Tibial artery (tissue), 4 donors: Measurements from ENCODE around the gene HDAC4.

ENCODE experiments used
- DNase-seq, 2 donors: peaks; one replicate each; pipeline ENCODE4 v3.0.0-alpha.2; 2019
- H3K27ac ChIP-seq, 2 donors: fragments of 200-600 bp; sonication (generic) in 1 of 2; 1 replicate in 1 of 2; 2 replicates in 1 of 2; pipeline ENCODE4 v1.5.1; 2018 to 2019; ENCODE audit warnings: mild to moderate bottlenecking in 1 of 2
- H3K27me3 ChIP-seq, 2 donors: fragments of 200-600 bp; sonication (generic) in 1 of 2; one replicate each; pipeline versions ENCODE4 v1.5.1 to v1.6.0; 2016 to 2019
- H3K36me3 ChIP-seq, 3 donors: fragments of 200-600 bp; sonication (generic) in 2 of 3; one replicate each; pipeline ENCODE4 v1.5.1; 2016 to 2019; ENCODE audit warnings: mild to moderate bottlenecking in 2 of 3
- H3K4me1 ChIP-seq, 4 donors: fragments of 200-600 bp; sonication (generic) in 2 of 4; 1 replicate in 3 of 4; 2 replicates in 1 of 4; pipeline ENCODE4 v1.5.1; 2016 to 2019
- H3K4me3 ChIP-seq, 2 donors: fragments of 200-600 bp; sonication (generic) in 1 of 2; 1 replicate in 1 of 2; 2 replicates in 1 of 2; pipeline ENCODE4 v1.5.1; 2018 to 2019; ENCODE audit warnings: mild to moderate bottlenecking in 2 of 2
- H3K9me3 ChIP-seq, 3 donors: fragments of 200-600 bp; sonication (generic) in 1 of 3; one replicate each; pipeline ENCODE4 v1.5.1; 2016 to 2019
- intact Hi-C: fragments of 100-400 bp; cut with DNase I; formaldehyde crosslinking; loops from one replicate; pipeline ENCODE4 v1.15.0; 2023; ENCODE audit warnings: low total_unique reads
- TF ChIP-seq, protein P1 (sequence below), 2 experiments: fragments of 200-600 bp in 1 of 2; fragments of 450-650 bp in 1 of 2; IDR thresholded peaks; one replicate each; pipeline ENCODE4 v1.5.1; 2017 to 2019; ENCODE audit warnings: antibody characterized with exemption in 2 of 2, mild to moderate bottlenecking in 1 of 2, moderate library complexity in 1 of 2

Gene HDAC4

DNA sequence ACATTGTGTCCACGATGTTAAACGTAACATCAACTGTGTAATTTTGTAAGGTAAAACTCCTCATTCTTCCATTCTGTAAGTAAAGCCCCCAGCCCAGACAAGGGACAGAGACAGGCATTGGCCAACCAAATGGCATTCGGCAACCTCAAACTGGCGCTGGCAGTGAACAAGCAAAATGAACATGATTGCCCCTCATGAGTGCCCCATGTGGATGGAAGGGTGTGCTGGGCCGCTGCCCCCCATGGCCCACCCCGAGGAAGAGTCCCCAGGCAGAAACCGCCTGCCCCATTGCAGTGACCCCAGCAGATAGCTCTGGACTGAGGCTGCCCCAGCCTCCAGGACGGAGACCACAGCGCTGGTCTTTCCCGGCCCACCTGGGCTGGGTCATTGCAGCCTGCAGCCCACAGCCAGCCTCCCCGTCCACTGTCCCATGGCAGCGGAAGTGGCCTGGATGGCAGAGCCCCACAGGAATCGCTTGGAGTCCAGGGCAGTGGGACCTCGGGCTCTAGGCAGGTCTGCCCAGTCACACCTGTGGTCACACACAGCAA, 220.2 kb downstream of the HDAC4 start:
- Histone ChIP-seq H3K4me1 (no peaks in the 10 kb centered on the region), H3K27me3 (no peaks in the 10 kb centered on the region), H3K9me3 (peaks cover 0 to 7% (median 0%) of the 10 kb centered on the region in 3 donors), H3K36me3 (peaks cover 1 to 70% (median 67%) of the 10 kb centered on the region in 3 donors), H3K27ac (no peak overlapping the region), H3K4me3 (no peak overlapping the region)
- intact Hi-C loops, result no loop called here
- TF ChIP-seq, protein P1, sequence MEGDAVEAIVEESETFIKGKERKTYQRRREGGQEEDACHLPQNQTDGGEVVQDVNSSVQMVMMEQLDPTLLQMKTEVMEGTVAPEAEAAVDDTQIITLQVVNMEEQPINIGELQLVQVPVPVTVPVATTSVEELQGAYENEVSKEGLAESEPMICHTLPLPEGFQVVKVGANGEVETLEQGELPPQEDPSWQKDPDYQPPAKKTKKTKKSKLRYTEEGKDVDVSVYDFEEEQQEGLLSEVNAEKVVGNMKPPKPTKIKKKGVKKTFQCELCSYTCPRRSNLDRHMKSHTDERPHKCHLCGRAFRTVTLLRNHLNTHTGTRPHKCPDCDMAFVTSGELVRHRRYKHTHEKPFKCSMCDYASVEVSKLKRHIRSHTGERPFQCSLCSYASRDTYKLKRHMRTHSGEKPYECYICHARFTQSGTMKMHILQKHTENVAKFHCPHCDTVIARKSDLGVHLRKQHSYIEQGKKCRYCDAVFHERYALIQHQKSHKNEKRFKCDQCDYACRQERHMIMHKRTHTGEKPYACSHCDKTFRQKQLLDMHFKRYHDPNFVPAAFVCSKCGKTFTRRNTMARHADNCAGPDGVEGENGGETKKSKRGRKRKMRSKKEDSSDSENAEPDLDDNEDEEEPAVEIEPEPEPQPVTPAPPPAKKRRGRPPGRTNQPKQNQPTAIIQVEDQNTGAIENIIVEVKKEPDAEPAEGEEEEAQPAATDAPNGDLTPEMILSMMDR (IDR thresholded peaks at IDR 0.05), result no peak
- peak in 1 of 2 donors; percentile 11 for DNase-seq

DNA sequence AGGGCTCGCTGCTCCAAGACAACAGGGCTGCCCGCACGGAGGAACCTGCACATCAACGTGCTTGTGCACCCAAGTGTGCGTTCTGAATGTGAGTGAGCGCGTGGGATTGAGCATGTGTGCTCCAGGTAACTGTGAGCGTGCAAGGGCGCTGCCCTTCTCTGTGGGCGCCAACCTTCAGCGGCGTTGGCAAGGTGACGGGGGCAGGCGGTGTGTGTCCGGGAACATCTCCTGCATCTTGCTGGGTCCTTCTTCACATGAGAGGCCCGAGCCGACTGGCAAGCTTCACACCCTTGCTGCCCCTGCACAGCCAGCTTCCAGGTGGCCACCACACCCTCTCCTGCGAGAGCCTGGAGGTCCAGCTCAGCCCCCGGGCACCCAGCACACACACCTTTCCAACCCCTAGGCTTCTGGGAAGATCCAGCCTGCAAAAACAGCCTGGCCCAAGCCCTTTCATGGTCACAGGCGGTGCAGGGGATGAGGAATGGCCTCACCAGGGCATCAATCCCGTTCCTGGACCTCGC, 220.9 kb downstream of the HDAC4 start:
- DNase-seq, result peak; percentile 16 to 63
- peaks cover 0 to 12% (median 0%) of the 10 kb centered on the region in 3 donors for H3K9me3 ChIP-seq
- H3K4me3 ChIP-seq, result no peak overlapping the region
- intact Hi-C loops, result no loop called here
- H3K27me3 ChIP-seq, result no peaks in the 10 kb centered on the region
- H3K36me3 ChIP-seq, result peaks cover 8 to 70% (median 69%) of the 10 kb centered on the region in 3 donors
- H3K4me1 ChIP-seq, result no peaks in the 10 kb centered on the region
- H3K27ac ChIP-seq, result no peak overlapping the region
- TF ChIP-seq, protein P1 (IDR thresholded peaks at IDR 0.05), result no peak

DNA sequence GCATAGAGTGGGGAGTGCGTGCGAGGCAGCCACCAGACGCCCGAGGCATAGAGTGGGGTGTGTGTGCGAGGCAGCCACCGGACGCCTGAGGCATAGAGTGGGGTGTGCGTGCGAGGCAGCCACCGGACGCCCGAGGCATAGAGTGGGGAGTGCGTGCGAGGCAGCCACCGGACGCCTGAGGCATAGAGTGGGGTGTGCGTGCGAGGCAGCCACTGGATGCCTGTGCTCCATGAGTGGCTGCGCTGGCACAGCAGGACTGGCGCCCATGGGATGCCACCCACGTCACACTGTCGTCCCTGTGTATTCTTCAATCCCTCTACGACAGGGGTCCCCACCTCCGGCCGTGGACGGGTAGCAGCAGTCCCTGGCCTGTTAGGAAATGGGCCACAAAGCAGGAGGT, 221.9 kb downstream of the HDAC4 start:
- H3K9me3 ChIP-seq, result peaks cover 0 to 19% (median 2%) of the 10 kb centered on the region in 3 donors
- DNase-seq, result peak; percentile 17 to 37
- H3K27ac ChIP-seq, result no peak overlapping the region
- no peak overlapping the region for H3K4me3 ChIP-seq
- no peaks in the 10 kb centered on the region for H3K27me3 ChIP-seq
- intact Hi-C loops, result no loop called here
- TF ChIP-seq, protein P1 (IDR thresholded peaks at IDR 0.05), result no peak
- peaks cover 18 to 78% (median 76%) of the 10 kb centered on the region in 3 donors for H3K36me3 ChIP-seq
- no peaks in the 10 kb centered on the region for H3K4me1 ChIP-seq

DNA sequence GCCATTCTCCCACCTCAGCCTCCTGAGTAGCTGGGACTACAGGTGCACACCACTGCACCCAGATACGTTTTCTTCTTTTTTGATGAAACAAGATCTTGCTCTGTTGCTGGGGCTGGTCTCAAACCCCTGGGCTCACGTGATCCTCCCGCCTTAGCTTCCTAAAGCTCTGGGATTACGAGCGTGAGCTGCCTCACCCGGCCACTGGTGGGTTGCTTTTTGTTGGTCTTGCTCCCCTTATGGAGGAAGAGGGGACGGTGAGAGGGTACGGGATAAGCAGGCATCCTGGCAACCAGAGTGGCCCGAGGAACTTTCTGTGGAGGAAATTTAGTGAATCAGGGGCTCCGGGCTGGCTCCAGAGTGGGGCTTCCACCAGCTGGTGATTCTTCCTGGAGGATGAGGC, 222.3 kb downstream of the HDAC4 start:
- no peak overlapping the region for H3K27ac ChIP-seq
- H3K4me1 ChIP-seq, result no peaks in the 10 kb centered on the region
- no peak overlapping the region for H3K4me3 ChIP-seq
- intact Hi-C loops, result no loop called here
- H3K36me3 ChIP-seq, result peaks cover 18 to 78% (median 76%) of the 10 kb centered on the region in 3 donors
- DNase-seq, result peak; percentile 5 to 45
- H3K27me3 ChIP-seq, result no peaks in the 10 kb centered on the region
- TF ChIP-seq, protein P1 (IDR thresholded peaks at IDR 0.05), result no peak
- H3K9me3 ChIP-seq, result peaks cover 0 to 19% (median 2%) of the 10 kb centered on the region in 3 donors

DNA sequence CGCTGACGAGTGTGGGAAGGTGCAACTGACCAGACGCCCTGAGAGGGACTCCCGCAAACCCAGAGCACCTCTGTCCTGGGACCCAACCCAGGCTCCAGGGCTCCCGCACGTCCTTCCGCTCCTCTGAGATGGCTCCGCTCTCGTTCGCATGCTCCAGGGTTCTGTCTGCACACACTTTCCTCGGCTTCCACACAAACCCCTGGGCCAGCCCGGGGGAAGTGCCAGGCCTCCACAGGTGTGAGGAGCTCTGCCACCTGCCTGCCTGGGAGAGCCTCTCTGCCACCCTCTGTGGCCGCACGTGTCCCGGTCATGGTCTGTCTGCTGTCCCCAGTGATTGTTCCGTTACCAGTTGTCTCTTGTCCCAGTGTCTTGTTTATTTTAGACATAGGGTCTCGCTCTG, 222.9 kb downstream of the HDAC4 start:
- Histone ChIP-seq H3K4me3 (no peak overlapping the region), H3K27ac (no peak overlapping the region), H3K9me3 (peaks cover 0 to 19% (median 2%) of the 10 kb centered on the region in 3 donors), H3K27me3 (no peaks in the 10 kb centered on the region), H3K4me1 (no peaks in the 10 kb centered on the region), H3K36me3 (peaks cover 18 to 78% (median 76%) of the 10 kb centered on the region in 3 donors)
- TF ChIP-seq, protein P1 (IDR thresholded peaks at IDR 0.05), result no peak
- intact Hi-C loops, result no loop called here
- DNase-seq, result peak in 1 of 2 donors; percentile 58
